Sigmoid colon (tissue), 7 donors: Measurements from ENCODE around the gene RPTOR. TPM values are rescaled to one million over a fixed set of nuclear protein-coding genes. Genes with fewer than 3 reads are reported as not detected.

Experiments
- DNase-seq: peaks from one replicate; pipeline ENCODE4 v3.0.0-alpha.2; 2019
- H3K27ac ChIP-seq, 4 donors: fragments of 200-600 bp; sonication (generic); one replicate each; pipeline ENCODE4 v1.5.1; 2016 to 2019; ENCODE audit warnings: mild to moderate bottlenecking in 1 of 4
- H3K27me3 ChIP-seq, 3 donors: fragments of 200-600 bp; sonication (generic); one replicate each; pipeline ENCODE4 v1.5.1; 2019; ENCODE audit warnings: mild to moderate bottlenecking in 1 of 3
- H3K36me3 ChIP-seq, 4 donors: fragments of 200-600 bp; sonication (generic); one replicate each; pipeline ENCODE4 v1.5.1; 2016 to 2019
- H3K4me1 ChIP-seq, 4 donors: fragments of 200-600 bp; sonication (generic); one replicate each; pipeline ENCODE4 v1.5.1; 2017 to 2019
- H3K4me3 ChIP-seq, 4 donors: fragments of 200-600 bp; sonication (generic); one replicate each; pipeline ENCODE4 v1.5.1; 2017 to 2019; ENCODE audit warnings: mild to moderate bottlenecking in 2 of 4, moderate library complexity in 1 of 4
- H3K9me3 ChIP-seq, 4 donors: fragments of 200-600 bp in 3 of 4; sonication (generic) in 3 of 4; one replicate each; pipeline versions ENCODE4 v1.5.1 to v1.6.1; 2013 to 2019
- EP300 ChIP-seq, 4 donors: sonication (generic); formaldehyde crosslinking; IDR thresholded peaks; one replicate each; pipeline ENCODE4 v1.6.1; 2017; ENCODE audit warnings: antibody characterized with exemption in 4 of 4
- POLR2A ChIP-seq, 2 donors: fragments of 450-650 bp; IDR thresholded peaks; one replicate each; pipeline ENCODE4 v1.6.1; 2016; ENCODE audit warnings: antibody characterized with exemption in 2 of 2, mild to moderate bottlenecking in 2 of 2, moderate library complexity in 2 of 2
- POLR2AphosphoS5 ChIP-seq, 4 donors: sonication (generic); formaldehyde crosslinking; IDR thresholded peaks; one replicate each; pipeline ENCODE4 v1.6.1; 2017; ENCODE audit warnings: antibody characterized with exemption in 4 of 4
- WGBS, 2 donors: extraction: QIAGEN DNeasy Blood & Tissue Kit; methylation state at CpG; one replicate each; pipeline ENCODE4 v1.1.7; 2013; 5-methylcytosine and 5-hydroxymethylcytosine counted together
- intact Hi-C: fragments of 100-400 bp; cut with DNase I; formaldehyde crosslinking; loops from one replicate; pipeline ENCODE4 v1.15.1; 2023
- polyA plus RNA-seq, 3 donors: library from polyadenylated mRNA; stranded (reverse); fragments of 200-250 nt; gene quantifications; one replicate each; pipeline ENCODE4 v1.2.3, GENCODE V29; 2013
- total RNA-seq, 4 donors: library from RNA; depleted of rRNA; stranded (reverse); fragments of >200 nt; gene quantifications; one replicate each; pipeline ENCODE4 v1.1.0, GENCODE V29; 2016
- TF ChIP-seq, protein P1 (sequence below), 4 experiments: fragments of 450-650 bp in 3 of 4; fragments of 200-600 bp in 1 of 4; IDR thresholded peaks; one replicate each; pipeline ENCODE4 v1.5.1; 2016 to 2019; ENCODE audit warnings: antibody characterized with exemption in 4 of 4, mild to moderate bottlenecking in 3 of 4, moderate library complexity in 2 of 4
- donor health status: healthy with polysubstance abuse.
- donor health status: Bipolar disorder and iron deficiency.
- donor health status: healthy.

RPTOR gene
- total and polyA plus RNA-seq, 7 donors, result 3.7 to 68.7 (median 22.9) TPM

GRCh38 chr17:80650331-80650672 is 105.7 kb downstream of the RPTOR start:
- H3K36me3 ChIP-seq, result no peaks in the 10 kb centered on the region
- H3K9me3 ChIP-seq, result no peaks in the 10 kb centered on the region
- no peak for DNase-seq
- H3K4me1 ChIP-seq, result peaks cover 0 to 23% (median 0%) of the 10 kb centered on the region in 4 donors
- H3K27me3 ChIP-seq, result no peaks in the 10 kb centered on the region
- TF ChIP-seq, protein P1, sequence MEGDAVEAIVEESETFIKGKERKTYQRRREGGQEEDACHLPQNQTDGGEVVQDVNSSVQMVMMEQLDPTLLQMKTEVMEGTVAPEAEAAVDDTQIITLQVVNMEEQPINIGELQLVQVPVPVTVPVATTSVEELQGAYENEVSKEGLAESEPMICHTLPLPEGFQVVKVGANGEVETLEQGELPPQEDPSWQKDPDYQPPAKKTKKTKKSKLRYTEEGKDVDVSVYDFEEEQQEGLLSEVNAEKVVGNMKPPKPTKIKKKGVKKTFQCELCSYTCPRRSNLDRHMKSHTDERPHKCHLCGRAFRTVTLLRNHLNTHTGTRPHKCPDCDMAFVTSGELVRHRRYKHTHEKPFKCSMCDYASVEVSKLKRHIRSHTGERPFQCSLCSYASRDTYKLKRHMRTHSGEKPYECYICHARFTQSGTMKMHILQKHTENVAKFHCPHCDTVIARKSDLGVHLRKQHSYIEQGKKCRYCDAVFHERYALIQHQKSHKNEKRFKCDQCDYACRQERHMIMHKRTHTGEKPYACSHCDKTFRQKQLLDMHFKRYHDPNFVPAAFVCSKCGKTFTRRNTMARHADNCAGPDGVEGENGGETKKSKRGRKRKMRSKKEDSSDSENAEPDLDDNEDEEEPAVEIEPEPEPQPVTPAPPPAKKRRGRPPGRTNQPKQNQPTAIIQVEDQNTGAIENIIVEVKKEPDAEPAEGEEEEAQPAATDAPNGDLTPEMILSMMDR (IDR thresholded peaks at IDR 0.05), result no peak
- TF ChIP-seq POLR2AphosphoS5 (IDR thresholded peaks at IDR 0.05) (no peak), EP300 (IDR thresholded peaks at IDR 0.05) (no peak), POLR2A (IDR thresholded peaks at IDR 0.05) (no peak)
- WGBS, 2 donors, result 93 to 97% methylated on average over 8 of the region's 8 CpGs
- no peak overlapping the region for H3K27ac ChIP-seq
- intact Hi-C loops, result no loop called here
- no peak overlapping the region for H3K4me3 ChIP-seq

GRCh38 chr17:80650751-80651518 is 106.3 kb downstream of the RPTOR start:
- TF ChIP-seq POLR2A (IDR thresholded peaks at IDR 0.05) (no peak), POLR2AphosphoS5 (IDR thresholded peaks at IDR 0.05) (no peak), EP300 (IDR thresholded peaks at IDR 0.05) (no peak)
- TF ChIP-seq, protein P1 (IDR thresholded peaks at IDR 0.05), result no peak
- Histone ChIP-seq H3K4me3 (no peak overlapping the region), H3K4me1 (peaks cover 0 to 18% (median 0%) of the 10 kb centered on the region in 4 donors), H3K9me3 (no peaks in the 10 kb centered on the region), H3K36me3 (no peaks in the 10 kb centered on the region), H3K27me3 (no peaks in the 10 kb centered on the region), H3K27ac (no peak overlapping the region)
- 93 to 97% methylated on average over 17 of the region's 17 CpGs for WGBS, 2 donors
- DNase-seq, result no peak
- intact Hi-C loops, result no loop called here

DNA sequence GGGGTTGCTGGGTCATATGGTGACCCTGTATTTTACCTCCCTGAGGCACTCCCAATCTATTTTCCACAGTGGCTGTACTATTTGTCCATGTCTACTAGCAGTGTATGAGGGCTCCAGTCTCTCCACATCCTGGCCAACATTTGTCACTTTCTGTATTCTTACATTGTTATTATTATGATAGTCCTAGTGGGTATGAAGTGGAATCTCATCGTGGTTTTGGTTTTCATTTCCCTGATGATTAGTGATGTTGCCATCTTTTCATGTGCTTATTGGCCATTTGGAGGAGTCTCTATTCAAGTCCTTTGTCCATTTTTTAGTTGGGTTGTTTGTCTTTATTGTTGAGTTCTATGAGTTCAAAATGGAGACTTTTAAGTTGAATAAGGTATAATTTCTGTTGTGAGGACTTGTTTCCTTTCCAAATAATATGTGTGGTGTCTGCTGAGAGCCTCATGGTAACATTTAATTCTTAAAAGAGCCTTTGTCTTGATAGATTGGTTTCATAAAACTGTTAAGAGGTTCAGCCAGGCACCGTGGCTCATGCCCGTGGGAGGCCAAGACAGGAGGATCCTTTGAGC is 108.2 kb downstream of the RPTOR start:
- DNase-seq, result no peak
- no peak overlapping the region for H3K4me3 ChIP-seq
- H3K9me3 ChIP-seq, result peaks cover 0 to 6% (median 1%) of the 10 kb centered on the region in 4 donors
- WGBS, 2 donors, result 88 to 89% methylated on average over 3 of the region's 3 CpGs
- H3K27me3 ChIP-seq, result no peaks in the 10 kb centered on the region
- H3K4me1 ChIP-seq, result peaks cover 0 to 13% (median 0%) of the 10 kb centered on the region in 4 donors
- no peak overlapping the region for H3K27ac ChIP-seq
- intact Hi-C loops, result no loop called here
- TF ChIP-seq, protein P1 (IDR thresholded peaks at IDR 0.05), result no peak
- H3K36me3 ChIP-seq, result no peaks in the 10 kb centered on the region

DNA sequence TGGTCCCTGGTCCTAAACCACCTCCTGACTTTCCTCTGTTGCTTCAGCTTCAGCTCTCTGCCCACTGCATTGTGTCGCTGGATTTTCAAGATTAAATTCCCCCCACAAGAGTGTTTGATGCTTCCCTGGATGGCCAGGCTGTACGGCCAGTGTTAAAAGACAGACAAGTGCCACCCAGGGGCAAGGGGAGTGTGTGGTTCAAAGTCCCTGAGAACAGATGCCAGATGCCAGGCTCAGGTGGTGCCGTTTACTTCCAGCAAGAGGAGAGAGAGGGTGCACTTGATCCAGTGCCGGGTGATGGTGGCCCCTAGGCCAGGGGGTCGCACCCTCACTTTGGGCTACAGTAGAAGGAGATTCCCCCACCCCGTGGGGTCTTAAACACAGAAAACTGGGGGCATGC is 109.2 kb downstream of the RPTOR start:
- Histone ChIP-seq H3K4me1 (peaks cover 0 to 13% (median 0%) of the 10 kb centered on the region in 4 donors), H3K36me3 (no peaks in the 10 kb centered on the region), H3K27ac (no peak overlapping the region), H3K4me3 (no peak overlapping the region), H3K9me3 (peaks cover 0 to 6% (median 1%) of the 10 kb centered on the region in 4 donors), H3K27me3 (no peaks in the 10 kb centered on the region)
- TF ChIP-seq POLR2AphosphoS5 (IDR thresholded peaks at IDR 0.05) (no peak), EP300 (IDR thresholded peaks at IDR 0.05) (no peak), POLR2A (IDR thresholded peaks at IDR 0.05) (no peak)
- TF ChIP-seq, protein P1 (IDR thresholded peaks at IDR 0.05), result no peak
- DNase-seq, result no peak
- intact Hi-C loops, result no loop called here
- 38 to 83% methylated on average over 6 of the region's 6 CpGs for WGBS, 2 donors
